Stimulated activated CD4-positive, alpha-beta T cell treated with anti-CD3 and anti-CD28 coated beads, Interleukin-12 subunit alpha, Interleukin-12 subunit beta, amount 100 ng/mL, for 4 hours (primary cell): ENCODE results near the gene LIME1.

Experiments
- DNase-seq: peaks from one replicate; pipeline ENCODE4 v3.0.0-alpha.2; 2020

The LIME1 gene

GRCh38 chr20:63751471-63752271, 15.2 kb downstream of the LIME1 start:
- no peak for DNase-seq

DNA sequence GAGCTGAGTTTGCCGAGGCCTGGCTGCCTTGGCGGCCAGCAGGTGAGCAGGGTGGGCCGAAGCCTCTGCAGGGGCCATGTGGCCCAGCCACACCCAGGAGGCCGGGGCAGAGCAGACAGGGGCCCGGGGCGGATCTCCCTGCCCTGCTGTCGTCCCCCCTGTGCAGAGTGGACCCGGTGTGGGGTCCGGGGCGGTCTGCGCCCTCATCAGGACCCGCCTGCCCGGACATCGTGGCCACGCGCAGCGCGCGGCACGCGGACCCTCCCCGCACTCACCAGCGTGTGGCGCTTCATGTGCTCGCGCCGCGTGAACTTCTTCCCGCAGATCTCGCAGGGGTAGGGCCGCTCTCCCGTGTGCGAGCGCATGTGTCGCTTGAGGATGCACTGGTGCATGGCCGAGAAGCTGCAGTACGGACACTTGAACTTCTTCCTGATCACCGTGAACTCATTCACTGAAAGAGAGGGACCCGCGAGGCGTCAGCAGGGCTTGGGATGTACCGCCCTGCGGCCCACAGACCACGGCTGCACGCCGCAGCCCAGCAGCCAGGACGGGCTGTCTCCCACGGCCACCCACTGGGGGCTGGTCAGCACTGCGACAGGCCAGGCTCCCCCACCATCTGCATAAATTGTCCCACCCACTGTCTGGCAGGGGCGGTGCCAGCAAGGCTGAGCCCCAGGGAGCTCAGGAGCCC, 16.1 kb downstream of the LIME1 start:
- no peak for DNase-seq

- no peak for DNase-seq
These were observed 16.9 kb downstream of the LIME1 start for GRCh38 chr20:63753381-63753780.

- no peak for DNase-seq
These were observed 17.5 kb downstream of the LIME1 start for GRCh38 chr20:63754008-63754407.

GRCh38 chr20:63755933-63756647, 19.6 kb downstream of the LIME1 start:
- DNase-seq = no peak

GRCh38 chr20:63756648-63756991, 20.2 kb downstream of the LIME1 start:
- no peak for DNase-seq

DNA sequence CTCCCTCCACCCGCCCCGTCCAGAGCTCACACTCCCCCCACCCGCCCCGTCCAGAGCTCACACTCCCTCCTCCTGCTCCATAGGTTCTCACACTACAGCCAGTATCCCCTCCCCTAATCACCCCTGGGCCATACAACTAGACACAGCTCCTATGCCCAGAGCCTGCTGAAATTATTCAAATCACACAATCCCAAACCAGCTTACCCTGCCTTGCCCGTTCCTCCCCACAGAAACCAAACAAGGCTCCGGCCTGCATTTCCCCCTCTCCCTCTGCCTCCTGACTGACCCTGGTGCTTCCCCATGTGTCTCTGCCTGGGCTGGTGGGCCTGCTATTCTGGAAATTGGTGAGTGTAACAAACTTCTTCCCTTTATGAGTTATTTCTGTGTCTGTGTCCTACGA, 21.7 kb downstream of the LIME1 start:
- DNase-seq = no peak

- DNase-seq = no peak
These were observed 23.0 kb downstream of the LIME1 start for GRCh38 chr20:63759377-63759901.

- no peak for DNase-seq
These were observed 28.8 kb downstream of the LIME1 start for GRCh38 chr20:63765082-63765873.

GRCh38 chr20:63765902-63766301, 29.4 kb downstream of the LIME1 start:
- DNase-seq = no peak

DNA sequence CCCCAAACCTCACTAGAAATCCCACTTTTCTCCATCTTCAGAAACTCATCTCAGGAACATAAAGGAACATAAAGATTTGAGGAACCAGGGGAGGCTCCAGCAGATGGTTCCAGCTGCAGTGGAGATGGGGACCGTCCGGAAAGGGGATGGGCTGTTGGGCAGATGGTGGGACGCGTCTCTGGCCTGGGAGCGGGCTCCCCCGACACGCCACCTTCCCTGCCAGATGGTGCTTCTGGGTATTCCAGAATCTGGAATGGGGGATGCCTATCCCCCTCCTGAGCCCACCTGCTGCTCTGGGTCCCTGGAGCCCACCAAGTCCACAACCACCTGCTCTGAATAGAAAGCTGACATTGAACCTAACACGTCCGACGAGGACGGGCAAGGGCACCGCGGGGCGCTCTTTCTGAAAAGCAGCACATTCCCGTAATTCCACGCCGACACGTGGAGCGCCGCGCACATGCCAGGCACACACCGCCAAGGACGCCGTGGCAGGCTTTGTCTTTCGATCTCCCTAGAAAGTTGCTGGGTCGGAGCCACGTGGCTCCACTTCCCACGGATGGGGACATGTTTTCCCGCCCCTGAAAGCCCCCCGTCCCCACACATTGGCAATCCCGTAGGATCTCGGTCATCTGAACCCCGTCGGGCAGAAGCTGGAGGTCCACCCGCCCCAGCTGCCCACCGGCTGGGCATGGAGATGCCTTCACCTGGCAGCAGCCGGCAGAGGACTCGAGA, 30.4 kb downstream of the LIME1 start:
- no peak for DNase-seq

DNA sequence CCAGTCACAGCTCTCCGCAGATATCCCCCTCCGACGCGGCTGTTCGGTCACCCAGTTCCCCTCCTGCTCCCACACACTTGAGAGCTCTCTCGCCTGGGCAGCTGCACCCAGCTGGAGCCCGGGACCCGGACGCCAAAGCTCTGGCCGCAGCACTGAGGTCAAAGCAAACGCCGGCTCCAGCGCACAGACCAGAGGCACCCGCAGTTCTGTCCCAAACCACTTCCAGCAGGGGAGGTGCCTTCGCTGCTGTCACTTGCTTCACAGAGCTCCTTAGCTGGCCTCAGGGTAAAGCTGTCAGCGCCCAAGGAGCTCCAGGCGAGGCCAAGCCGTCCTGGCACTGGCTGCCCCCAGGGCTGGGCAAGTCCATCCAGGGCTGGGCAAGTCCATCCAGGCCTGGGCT, 31.0 kb downstream of the LIME1 start:
- no peak for DNase-seq

GRCh38 chr20:63767886-63768285, 31.4 kb downstream of the LIME1 start:
- DNase-seq = no peak

DNA sequence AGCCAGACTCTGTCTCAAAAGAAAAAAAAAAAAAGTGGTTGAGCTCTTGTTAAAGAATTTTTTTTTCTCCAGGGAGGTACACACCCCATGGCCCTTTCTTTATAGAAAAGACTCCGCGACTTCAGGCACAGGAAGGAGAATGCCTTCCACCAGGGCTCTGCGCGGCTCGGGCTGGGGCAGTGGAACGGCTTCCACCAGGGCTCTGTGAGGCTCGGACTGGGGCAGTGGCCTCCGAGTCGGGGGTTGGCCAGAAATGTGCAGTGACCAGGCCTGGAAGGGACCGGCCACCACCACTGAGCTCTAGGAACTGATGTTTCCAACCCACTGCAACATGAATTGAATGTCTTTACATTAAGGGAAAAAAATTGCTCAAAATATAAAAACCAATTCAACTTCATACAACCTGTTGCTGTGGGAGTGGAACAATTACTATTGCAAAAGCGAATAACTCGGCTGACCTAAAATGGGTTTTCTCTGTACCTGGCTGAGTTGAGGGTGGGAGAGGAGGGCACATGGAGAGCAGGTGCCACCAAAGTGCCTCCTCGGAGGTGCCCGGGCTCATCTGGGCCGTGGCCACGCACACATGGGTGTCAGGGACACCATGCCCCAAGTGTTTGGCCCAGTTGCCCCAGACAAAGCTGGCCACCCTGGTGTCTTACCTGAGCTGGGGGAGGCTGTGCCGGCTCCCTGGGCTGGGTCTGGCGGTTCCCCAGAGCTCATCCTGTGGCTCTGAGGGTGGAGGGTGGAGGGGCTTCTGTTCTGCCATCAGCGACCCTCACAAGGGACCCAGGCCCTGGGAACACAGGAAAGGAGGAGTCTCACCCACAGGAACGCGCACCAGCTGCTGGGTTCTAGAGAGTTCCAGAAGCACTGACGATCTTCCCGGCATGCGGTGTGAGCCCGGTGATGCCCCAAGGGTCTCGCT, 32.4 kb downstream of the LIME1 start:
- DNase-seq = no peak

DNA sequence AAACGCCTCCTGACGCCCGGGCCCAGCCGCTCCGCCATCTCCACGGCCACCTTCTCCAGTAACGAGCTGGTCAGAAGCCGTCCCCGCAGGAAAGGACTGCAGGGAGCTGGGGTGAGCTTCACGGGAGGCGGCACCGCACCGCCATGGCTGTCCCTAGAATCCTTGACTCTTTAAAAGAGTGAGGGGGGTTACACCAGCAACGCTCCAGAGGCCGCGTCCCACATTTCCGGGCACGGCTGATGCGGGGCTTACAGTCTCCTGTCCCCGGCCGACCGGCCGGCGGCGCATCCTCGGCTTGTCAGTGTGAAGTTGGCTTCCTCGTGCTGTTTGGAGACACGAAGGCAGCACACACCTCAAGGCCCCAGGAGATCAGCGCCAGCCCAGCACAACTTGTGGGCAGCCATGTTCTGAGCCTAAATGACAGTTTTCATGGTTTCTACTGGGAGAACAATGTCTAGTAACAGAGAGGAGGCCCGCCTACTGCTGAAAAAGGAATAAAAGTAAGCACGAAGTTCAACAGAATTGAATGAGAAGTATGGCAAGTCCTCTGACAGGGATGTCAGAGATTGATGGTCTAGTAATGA, 33.5 kb downstream of the LIME1 start:
- DNase-seq = no peak

GRCh38 chr20:63771046-63771707, 34.7 kb downstream of the LIME1 start:
- DNase-seq = no peak

DNA sequence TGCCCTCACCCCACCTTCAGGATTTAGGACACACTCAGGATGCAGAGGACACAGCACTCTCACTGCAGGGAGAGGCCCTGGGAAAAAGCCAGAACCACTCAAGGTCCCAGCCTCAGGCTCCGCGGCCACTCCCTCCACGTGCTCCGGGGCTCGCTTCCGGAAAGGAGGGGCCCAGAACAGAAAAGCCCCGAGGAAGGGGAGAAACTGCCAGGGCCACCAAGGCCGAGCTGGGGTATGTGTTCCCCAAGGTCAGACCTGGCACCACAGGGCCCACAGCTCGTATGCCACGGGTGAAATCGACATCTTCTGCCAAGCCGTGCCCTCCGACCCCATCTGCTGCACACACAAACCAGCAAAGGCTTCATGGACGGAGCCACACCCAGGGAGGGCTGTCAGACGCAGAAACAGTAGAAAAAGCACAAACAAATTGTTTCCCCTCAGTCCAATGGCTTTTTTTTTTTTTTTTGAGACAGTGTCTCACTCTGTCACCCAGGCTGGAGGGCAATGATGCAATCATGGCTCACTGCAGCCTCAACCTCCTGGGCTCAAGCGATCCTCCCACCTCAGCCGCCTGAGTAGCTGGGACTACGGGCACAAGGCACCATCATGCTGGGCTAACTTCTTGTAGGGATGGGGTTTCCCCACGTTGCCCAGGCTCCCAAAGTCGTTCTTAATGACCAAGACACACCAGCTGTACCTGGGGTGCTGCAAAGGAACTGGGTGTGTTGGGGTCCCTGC, 36.5 kb downstream of the LIME1 start:
- DNase-seq = no peak

DNA sequence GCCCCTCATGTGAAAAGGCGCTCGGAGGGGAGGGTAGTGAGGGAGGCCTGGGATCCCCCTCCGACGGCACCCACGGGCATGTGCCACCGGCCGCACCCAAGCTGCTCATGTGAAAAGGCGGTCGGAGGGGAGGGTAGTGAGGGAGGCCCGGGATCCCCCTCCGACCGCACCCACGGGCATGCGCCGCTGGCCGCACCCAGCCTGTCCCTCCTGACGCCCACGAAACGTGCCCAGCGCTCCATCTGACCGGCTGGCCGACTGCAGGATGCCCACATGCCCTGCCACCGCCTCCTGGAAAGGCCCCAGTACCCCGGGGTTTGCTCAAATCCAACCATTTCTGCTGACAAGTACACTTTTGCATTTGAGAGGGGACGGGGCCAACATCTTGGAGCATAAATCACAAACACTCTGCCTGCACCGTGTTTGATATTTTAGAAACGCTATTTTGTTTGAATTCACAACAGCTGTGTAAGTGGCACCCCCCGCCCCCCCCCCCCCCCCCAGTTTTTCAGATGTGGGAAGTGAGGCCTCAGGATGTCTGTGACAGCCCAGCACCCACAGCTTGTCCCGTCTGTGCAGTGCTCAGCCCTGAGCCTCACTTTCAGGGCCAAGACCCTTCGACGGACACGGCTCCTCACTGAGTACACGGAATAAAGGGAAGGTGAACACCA, 37.2 kb downstream of the LIME1 start:
- no peak for DNase-seq

GRCh38 chr20:63774306-63774705, 37.8 kb downstream of the LIME1 start:
- no peak for DNase-seq
